Loucy (cell line): ENCODE results near the gene TTC21A.

ENCODE experiments used
- H2AFZ ChIP-seq: fragments of 200-600 bp; sonication (generic); 2 replicates; pipeline ENCODE4 v1.6.0; 2016; ENCODE audit warnings: antibody characterized with exemption, mild to moderate bottlenecking, low read length, moderate library complexity
- H3F3A ChIP-seq: fragments of 200-600 bp; 2 replicates; pipeline ENCODE4 v1.6.0; 2016; ENCODE audit warnings: antibody characterized with exemption, low read depth, mild to moderate bottlenecking
- H3K27me3 ChIP-seq: fragments of 200-600 bp; sonication (generic); 2 replicates; pipeline ENCODE4 v1.6.1; 2014; ENCODE audit warnings: low read length, mild to moderate bottlenecking; ENCODE audit not compliant: insufficient read depth, poor library complexity, severe bottlenecking
- H3K36me3 ChIP-seq: fragments of 200-600 bp; sonication (generic); 2 replicates; pipeline ENCODE4 v1.6.1; 2016; ENCODE audit warnings: low read length; ENCODE audit not compliant: insufficient read depth
- H3K4me1 ChIP-seq: fragments of 200-600 bp; sonication (generic); 2 replicates; pipeline ENCODE4 v1.5.1; 2014; ENCODE audit warnings: low read length, mild to moderate bottlenecking; ENCODE audit not compliant: insufficient read depth, poor library complexity, severe bottlenecking
- H3K4me2 ChIP-seq: fragments of 200-600 bp; sonication (generic); 2 replicates; pipeline ENCODE4 v1.6.0; 2014; ENCODE audit warnings: antibody characterized with exemption, low read length, low read depth, mild to moderate bottlenecking; ENCODE audit not compliant: poor library complexity, severe bottlenecking
- H3K4me3 ChIP-seq: fragments of 200-600 bp; sonication (generic); 2 replicates; pipeline ENCODE4 v1.5.1; 2014; ENCODE audit warnings: low read length, mild to moderate bottlenecking, mixed read lengths; ENCODE audit not compliant: poor library complexity, severe bottlenecking
- H3K79me2 ChIP-seq: fragments of 200-600 bp; sonication (generic); 2 replicates; pipeline ENCODE4 v1.6.1; 2014; ENCODE audit warnings: low read length; ENCODE audit not compliant: insufficient read depth
- H3K9ac ChIP-seq: fragments of 200-600 bp; sonication (generic); 2 replicates; pipeline ENCODE4 v1.6.0; 2014; ENCODE audit warnings: mild to moderate bottlenecking, low read depth, low read length, moderate library complexity; ENCODE audit not compliant: poor library complexity, severe bottlenecking
- H3K9me2 ChIP-seq: fragments of 200-600 bp; sonication (generic); replicated peaks from 2 replicates; pipeline ENCODE4 v1.6.1; 2016; ENCODE audit warnings: low read depth, low read length, mixed read lengths
- H3K9me3 ChIP-seq: fragments of 200-600 bp; sonication (generic); 2 replicates; pipeline ENCODE4 v1.6.1; 2014; ENCODE audit warnings: mild to moderate bottlenecking, antibody characterized with exemption, low read length, low read depth; ENCODE audit not compliant: insufficient read depth
- H4K20me1 ChIP-seq: fragments of 200-600 bp; sonication (generic); 2 replicates; pipeline ENCODE4 v1.6.0; 2014; ENCODE audit warnings: antibody characterized with exemption, low read length, mild to moderate bottlenecking; ENCODE audit not compliant: insufficient read depth, poor library complexity, severe bottlenecking
- CTCF ChIP-seq: fragments of 200-600 bp; sonication (generic); conservative IDR thresholded peaks from 2 replicates; pipeline ENCODE4 v1.5.1; 2014; ENCODE audit warnings: mild to moderate bottlenecking, antibody characterized with exemption, low read length
- EZH2phosphoT487 ChIP-seq: fragments of 200-600 bp; IDR thresholded peaks from 2 replicates; pipeline ENCODE4 v1.6.1; 2018; ENCODE audit warnings: antibody characterized with exemption, mild to moderate bottlenecking, moderate library complexity, borderline replicate concordance

TTC21A gene

GRCh38 chr3:39121621-39122020 is 14.1 kb downstream of the TTC21A start:
- peaks cover under 1% of the 10 kb centered on the region for H3K4me1 ChIP-seq

DNA sequence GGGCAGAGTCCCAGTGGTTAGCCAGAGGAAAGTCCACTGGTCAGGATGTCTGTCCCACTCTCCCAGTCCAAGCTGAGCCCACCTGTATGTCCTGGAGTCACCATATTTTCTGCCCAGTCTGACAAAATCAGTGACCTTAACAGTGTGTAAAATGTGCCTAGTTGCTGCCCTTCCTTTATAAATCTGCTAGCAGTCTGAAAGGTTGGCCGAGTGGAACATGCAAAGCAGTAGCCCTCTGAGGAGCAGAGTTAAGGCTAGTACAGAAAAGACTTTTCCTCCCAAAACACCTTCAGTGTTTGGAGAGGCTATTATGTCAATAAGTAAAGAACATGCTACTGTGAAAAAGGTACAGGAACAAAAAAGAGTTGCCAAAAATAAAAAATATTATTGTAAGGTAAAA is 15.3 kb downstream of the TTC21A start:
- Histone ChIP-seq H2AFZ (no peak overlapping the region), H3K27me3 (no peaks in the 10 kb centered on the region), H3K36me3 (no peaks in the 10 kb centered on the region), H3K4me1 (peaks cover 12% of the 10 kb centered on the region), H3K9ac (no peak overlapping the region), H3K4me2 (no peak overlapping the region), H3K9me2 (no peaks in the 10 kb centered on the region), H3K4me3 (no peak overlapping the region), H3F3A (no peaks in the 10 kb centered on the region), H3K9me3 (no peaks in the 10 kb centered on the region), H3K79me2 (no peaks in the 10 kb centered on the region), H4K20me1 (no peaks in the 10 kb centered on the region)
- TF ChIP-seq CTCF (no peak), EZH2phosphoT487 (no peak)

More at GRCh38 chr3:39121621-39122020, 14.1 kb downstream of the TTC21A start:
- H3K9me2 ChIP-seq = no peaks in the 10 kb centered on the region
- H2AFZ ChIP-seq = no peak overlapping the region
- no peak overlapping the region for H3K9ac ChIP-seq
- no peaks in the 10 kb centered on the region for H3K27me3 ChIP-seq
- H3K79me2 ChIP-seq = no peaks in the 10 kb centered on the region
- no peaks in the 10 kb centered on the region for H3K36me3 ChIP-seq
- H3K4me2 ChIP-seq = no peak overlapping the region
- H3F3A ChIP-seq = no peaks in the 10 kb centered on the region
- no peak overlapping the region for H3K4me3 ChIP-seq
- H4K20me1 ChIP-seq = no peaks in the 10 kb centered on the region
- no peaks in the 10 kb centered on the region for H3K9me3 ChIP-seq
- TF ChIP-seq EZH2phosphoT487 (no peak), CTCF (no peak)

DNA sequence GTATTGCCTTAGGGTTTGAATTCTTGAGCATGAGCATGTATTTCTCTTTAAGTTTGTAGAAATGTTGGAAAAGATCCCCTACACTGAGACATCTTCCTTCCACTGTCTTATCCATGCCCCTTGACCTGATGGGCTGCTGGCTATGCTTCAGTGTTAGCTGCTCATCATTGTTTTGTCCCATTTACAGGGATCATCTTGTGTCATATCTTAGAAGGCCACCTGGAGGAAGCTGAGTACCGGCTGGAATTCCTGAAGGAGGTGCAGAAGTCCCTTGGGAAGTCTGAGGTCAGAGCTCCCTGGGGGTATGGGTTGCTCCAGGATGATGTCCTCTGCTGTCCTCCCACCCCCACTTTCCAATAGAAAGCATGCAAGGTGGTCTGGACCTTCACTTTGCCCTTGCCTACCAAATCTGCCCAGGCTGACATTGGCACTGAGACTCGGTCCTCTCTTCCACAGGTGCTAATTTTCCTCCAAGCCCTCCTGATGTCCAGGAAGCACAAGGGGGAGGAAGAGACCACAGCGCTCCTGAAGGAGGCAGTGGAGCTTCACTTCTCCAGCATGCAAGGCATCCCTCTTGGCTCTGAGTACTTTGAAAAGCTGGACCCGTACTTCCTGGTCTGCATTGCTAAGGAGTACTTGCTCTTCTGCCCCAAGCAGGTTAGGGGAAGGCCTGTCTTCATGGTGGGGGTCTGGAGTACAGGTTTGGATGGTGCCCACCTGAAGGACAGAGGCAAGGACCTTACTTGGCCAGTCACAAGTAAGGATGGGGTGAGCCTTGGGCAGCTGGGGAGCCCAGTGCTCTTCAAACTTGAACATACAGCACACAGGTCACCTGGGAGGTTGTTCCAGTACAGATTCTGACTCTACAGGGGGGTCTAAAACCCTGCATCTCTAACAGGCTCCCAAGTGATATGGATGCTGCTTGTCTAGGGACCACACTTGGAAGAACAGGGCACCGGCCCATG is 17.7 kb downstream of the TTC21A start:
- Histone ChIP-seq H4K20me1 (no peaks in the 10 kb centered on the region), H3K9me2 (no peaks in the 10 kb centered on the region), H3K9me3 (no peaks in the 10 kb centered on the region), H3K36me3 (no peaks in the 10 kb centered on the region), H3K27me3 (no peaks in the 10 kb centered on the region), H3K4me1 (peaks cover 26% of the 10 kb centered on the region), H2AFZ (no peak overlapping the region), H3K9ac (no peak overlapping the region), H3K79me2 (no peaks in the 10 kb centered on the region), H3K4me2 (no peak overlapping the region), H3K4me3 (no peak overlapping the region), H3F3A (no peaks in the 10 kb centered on the region)
- TF ChIP-seq CTCF (peak; percentile 28; the same call in 1 of the 2 replicates), EZH2phosphoT487 (no peak)
